ENCODE measurements around the gene TUBB. TPM values are rescaled to one million over a fixed set of nuclear protein-coding genes. Genes with fewer than 3 reads are reported as not detected.
"Not testable (repeated sequence)": the region's sequence is repeated elsewhere in the genome, so short reads cannot be mapped to it uniquely, and the experiment has no call there.

TUBB gene
- total RNA-seq, 1 experiment from 2014 or later: 1,719 TPM

- H3K36me3 Mint-ChIP-seq (ENCODE audit: insufficient read depth in 1 of 3, low read depth in 3 of 3); H3K23me2 ChIP-seq (ENCODE audit: insufficient read length, low read depth, low read length, poor library complexity, severe bottlenecking); H2BK12ac ChIP-seq (ENCODE audit: insufficient read length, low read depth, low read length); H2AFZ ChIP-seq (ENCODE audit: low read length); H3K23ac ChIP-seq (ENCODE audit: insufficient read length, low read depth, low read length); H4K8ac ChIP-seq (replicated peaks; ENCODE audit: insufficient read length, low read depth, low read length); H3K56ac ChIP-seq (ENCODE audit: insufficient read length, low read depth, low read length); H2BK5ac ChIP-seq (ENCODE audit: insufficient read length, low read length); H3K79me1 ChIP-seq (ENCODE audit: insufficient read depth, low read depth, low read length, poor library complexity, severe bottlenecking); H4K5ac ChIP-seq (ENCODE audit: insufficient read length, low read depth, low read length); H2BK120ac ChIP-seq (ENCODE audit: low read depth, low read length, poor library complexity, severe bottlenecking); H2AK5ac ChIP-seq (ENCODE audit: insufficient read length, low read length); H4K20me1 ChIP-seq (ENCODE audit: control insufficient read depth, insufficient read depth, insufficient read length); H3K79me2 ChIP-seq (ENCODE audit: insufficient read depth, low read length); H3K4ac ChIP-seq (ENCODE audit: low read depth, low read length); H3T11ph ChIP-seq (ENCODE audit: low read length); H3K18ac ChIP-seq (ENCODE audit: insufficient read length, low read depth, low read length); H3K9me3 ChIP-seq (ENCODE audit: control insufficient read depth, low read depth, low read length); H4K91ac ChIP-seq (ENCODE audit: insufficient read length, low read depth, low read length); H3K9ac ChIP-seq (ENCODE audit: extremely low read depth, insufficient read length, low read length); H3K14ac ChIP-seq (ENCODE audit: insufficient read depth, low read length); H2BK20ac ChIP-seq (ENCODE audit: low read depth, low read length, poor library complexity, severe bottlenecking); H3K9me3 Mint-ChIP-seq; H3K4me2 ChIP-seq (ENCODE audit: insufficient read depth, insufficient read length, low read length); H3K27me3 Mint-ChIP-seq (ENCODE audit: low read depth); H2BK15ac ChIP-seq (ENCODE audit: low read depth, low read length); H3K27me3 ChIP-seq (ENCODE audit: insufficient read depth, low read length): not testable (repeated sequence)
- peak overlapping the region; percentile 47 to 98 (median 58) for H3K27ac Mint-ChIP-seq
- H3K4me1 Mint-ChIP-seq: peaks cover 73 to 77% of the 10 kb centered on the region in 2 experiments
- DNase-seq: peak; percentile 41
- H3K4me3 Mint-ChIP-seq: peak overlapping the region; percentile 49 to 61; a peak in 2 of 5 replicates
- Histone ChIP-seq H3K27ac (ENCODE audit: insufficient read length, low read depth, low read length) (peak overlapping the region; percentile 60), H3K4me1 (ENCODE audit: insufficient read depth, low read length) (peaks cover 32% of the 10 kb centered on the region; the same call in 1 of the 2 replicates)
- WGBS (ENCODE audit: extremely low coverage, insufficient read length, low lambda C conversion rate): no CpG with 5 or more reads among the region's 1 CpG
These were observed 45.3 kb downstream of the TUBB start for GRCh38 chr6:30765495-30765894.
